ENCODE results near the gene RND3.

DNA sequence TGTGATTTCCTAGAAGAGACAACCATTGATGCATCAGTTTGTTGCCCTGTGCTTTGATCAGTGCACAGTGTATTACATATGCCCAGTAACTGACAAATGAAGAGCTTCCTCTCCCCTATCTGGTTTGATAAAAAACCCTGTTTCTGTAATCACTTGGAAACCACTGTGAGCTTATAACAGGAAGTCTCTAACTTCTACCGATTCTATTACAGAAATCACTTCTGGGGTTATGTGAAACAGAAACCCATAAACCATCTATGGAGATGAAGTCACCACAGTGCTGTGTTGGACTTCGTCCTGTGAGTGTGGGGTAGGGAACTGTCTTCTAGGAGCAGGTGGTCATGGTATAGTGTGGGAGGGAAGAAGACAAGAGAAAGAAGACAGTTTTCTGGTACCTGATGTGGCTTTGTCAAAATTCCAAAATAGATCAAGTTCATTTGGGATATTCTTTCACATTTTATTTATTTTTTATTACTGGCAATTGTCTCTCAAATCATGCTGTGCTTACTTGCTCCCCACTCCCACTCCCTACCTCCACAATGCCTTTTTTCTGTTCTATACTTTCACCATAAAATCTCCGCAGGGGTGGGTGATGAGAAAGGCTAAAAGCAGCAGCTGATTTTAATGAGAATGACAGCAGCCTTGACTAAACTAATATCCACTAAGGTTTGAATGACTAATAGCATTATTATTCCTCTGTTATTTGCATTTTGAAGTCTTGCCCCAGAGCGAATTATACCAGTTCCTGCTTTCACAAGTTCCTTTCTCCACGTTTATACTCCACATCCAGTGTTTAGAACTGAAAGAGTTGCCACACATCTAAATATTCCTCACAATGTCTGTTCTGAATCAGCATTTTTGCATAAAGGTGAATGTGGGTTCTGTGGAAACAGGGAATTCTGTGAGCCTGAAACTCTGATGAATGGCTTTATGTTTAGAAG is 41.7 kb upstream of the RND3 start:
- TF ChIP-seq CTCF (IDR thresholded peaks at IDR 0.05) = no peak
- no peak for TF ChIP-seq POLR2A (IDR thresholded peaks at IDR 0.05)

Data from body of pancreas (tissue), 4 donors.